ENCODE measurements around the gene TRMT2A. TPM values are rescaled to one million over a fixed set of nuclear protein-coding genes. Genes with fewer than 3 reads are reported as not detected.

The TRMT2A gene
- total RNA-seq, 1 donor from 2014 or later = 24.3 TPM

GRCh38 chr22:20111045-20111688 is 5.9 kb downstream of the TRMT2A start:
- H3K4me2 ChIP-seq = no peak overlapping the region
- no peak overlapping the region for H2AFZ ChIP-seq (replicated peaks)
- Mint-ChIP-seq H3K9me3 (peaks cover 2% of the 10 kb centered on the region), H3K27me3 (ENCODE audit: insufficient read depth, low read depth) (peaks cover 12% of the 10 kb centered on the region), H3K27ac (no peak overlapping the region), H3K36me3 (peaks cover 17% of the 10 kb centered on the region), H3K4me3 (peak overlapping the region; percentile 33), H3K4me1 (peaks cover 5% of the 10 kb centered on the region)
- H3K79me2 ChIP-seq (ENCODE audit: low read depth) = peaks cover 10% of the 10 kb centered on the region
- peak; percentile 69 for DNase-seq (ENCODE audit: low spot score)
- H3K9me3 ChIP-seq (ENCODE audit: low read depth) = no peaks in the 10 kb centered on the region
- TF ChIP-seq CTCF (IDR thresholded peaks at IDR 0.05) (peak; percentile 52), EZH2 (IDR thresholded peaks at IDR 0.05) (no peak)
- peaks cover under 1% of the 10 kb centered on the region for H3K4me1 ChIP-seq
- no peaks in the 10 kb centered on the region for H3K27me3 ChIP-seq
- peaks cover 33% of the 10 kb centered on the region for H4K20me1 ChIP-seq (ENCODE audit: low read depth)
- peaks cover 44% of the 10 kb centered on the region for H3F3A ChIP-seq (ENCODE audit: low read depth)
- no peak overlapping the region for H3K4me3 ChIP-seq
- H3K36me3 ChIP-seq = no peaks in the 10 kb centered on the region
- H3K27ac ChIP-seq = peak overlapping the region; percentile 78
- H3K9ac ChIP-seq = no peak overlapping the region

- Histone ChIP-seq H3K4me3 (no peak overlapping the region), H3K79me2 (ENCODE audit: low read depth) (peaks cover 3% of the 10 kb centered on the region), H3K27ac (peak overlapping the region; percentile 78), H3K4me1 (no peaks in the 10 kb centered on the region), H3K27me3 (no peaks in the 10 kb centered on the region), H3F3A (ENCODE audit: low read depth) (peaks cover 42% of the 10 kb centered on the region), H3K36me3 (no peaks in the 10 kb centered on the region), H4K20me1 (ENCODE audit: low read depth) (peaks cover 39% of the 10 kb centered on the region), H3K4me2 (no peak overlapping the region), H3K9me3 (ENCODE audit: low read depth) (no peaks in the 10 kb centered on the region), H2AFZ (replicated peaks) (no peak overlapping the region), H3K9ac (no peak overlapping the region)
- Mint-ChIP-seq H3K4me3 (peak overlapping the region; percentile 35), H3K27me3 (ENCODE audit: insufficient read depth, low read depth) (peaks cover 12% of the 10 kb centered on the region), H3K36me3 (peaks cover 17% of the 10 kb centered on the region), H3K4me1 (peaks cover 4% of the 10 kb centered on the region), H3K9me3 (peaks cover 2% of the 10 kb centered on the region), H3K27ac (peak overlapping the region; percentile 70)
- no peak for DNase-seq (ENCODE audit: low spot score)
- no peak for TF ChIP-seq EZH2phosphoT487 (IDR thresholded peaks at IDR 0.05)
- TF ChIP-seq CTCF (IDR thresholded peaks at IDR 0.05) = no peak
- TF ChIP-seq EZH2 (IDR thresholded peaks at IDR 0.05) = no peak
Measured at GRCh38 chr22:20110359-20110985, 6.6 kb downstream of the TRMT2A start.

GRCh38 chr22:20109411-20110358 is 7.3 kb downstream of the TRMT2A start:
- Mint-ChIP-seq H3K4me1 (no peaks in the 10 kb centered on the region), H3K4me3 (no peak overlapping the region), H3K9me3 (no peaks in the 10 kb centered on the region), H3K27ac (no peak overlapping the region), H3K27me3 (ENCODE audit: insufficient read depth, low read depth) (peaks cover 12% of the 10 kb centered on the region), H3K36me3 (peaks cover 16% of the 10 kb centered on the region)
- Histone ChIP-seq H3K27ac (peak overlapping the region; percentile 20), H3K79me2 (ENCODE audit: low read depth) (peaks cover 8% of the 10 kb centered on the region), H2AFZ (replicated peaks) (no peak overlapping the region), H3K9ac (no peak overlapping the region), H3F3A (ENCODE audit: low read depth) (peaks cover 44% of the 10 kb centered on the region), H3K4me3 (no peak overlapping the region), H3K4me1 (no peaks in the 10 kb centered on the region), H3K9me3 (ENCODE audit: low read depth) (no peaks in the 10 kb centered on the region), H4K20me1 (ENCODE audit: low read depth) (peaks cover 47% of the 10 kb centered on the region), H3K27me3 (no peaks in the 10 kb centered on the region), H3K4me2 (no peak overlapping the region), H3K36me3 (no peaks in the 10 kb centered on the region)
- no peak for DNase-seq (ENCODE audit: low spot score)
- TF ChIP-seq EZH2 (IDR thresholded peaks at IDR 0.05) (no peak), EZH2phosphoT487 (IDR thresholded peaks at IDR 0.05) (no peak), CTCF (IDR thresholded peaks at IDR 0.05) (no peak)
